HT1080 (cell line): ENCODE results near the gene RAD51B. TPM values are rescaled to one million over a fixed set of nuclear protein-coding genes. Genes with fewer than 3 reads are reported as not detected.

ENCODE experiments used
- DNase-seq: peaks from one replicate; pipeline ENCODE4 v3.0.0-alpha.2; 2015; ENCODE audit warnings: low read depth
- total RNA-seq: library from RNA; depleted of rRNA; stranded (reverse); fragments of >200 nt; shearing (Covaris generic); gene quantifications from 2 replicates; pipeline ENCODE4 v1.2.3, GENCODE V29; 2014

The RAD51B gene
- total RNA-seq, 1 experiment from 2014 or later, result 8.5 TPM

DNA sequence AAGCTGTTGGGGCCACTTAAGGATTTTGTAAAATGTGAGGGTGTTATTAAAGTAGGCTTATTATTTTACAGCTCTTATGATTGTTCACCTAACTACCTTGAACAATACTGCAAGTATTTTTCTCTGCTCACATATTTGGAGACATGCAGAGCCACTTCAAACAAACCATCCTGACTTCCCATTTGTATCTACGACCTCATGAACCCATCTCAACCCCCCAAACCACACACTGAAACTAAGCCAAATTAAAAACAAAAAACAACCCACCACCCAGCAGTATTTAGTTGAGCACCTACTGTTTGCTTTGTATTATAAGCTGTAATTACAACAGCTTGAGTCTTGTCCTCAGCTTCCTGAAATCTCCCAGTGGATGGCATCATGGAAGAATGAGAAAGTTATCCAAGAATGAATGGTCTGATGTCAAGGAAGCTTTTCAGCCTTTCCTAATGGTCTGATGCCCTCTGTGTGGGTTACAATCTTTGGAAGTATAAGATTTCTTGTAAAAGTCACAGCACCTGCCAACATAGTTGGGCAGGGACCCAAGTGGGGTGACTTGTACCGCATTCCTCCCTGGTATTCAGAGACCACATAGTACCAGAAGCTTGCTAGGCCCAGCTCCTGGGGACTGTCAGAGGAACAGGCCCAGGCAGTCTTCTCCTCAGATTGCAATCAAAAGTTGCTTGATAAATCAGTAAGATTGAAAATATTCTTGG lies 556.6 kb downstream of the RAD51B start:
- peak; percentile 25 for DNase-seq

DNA sequence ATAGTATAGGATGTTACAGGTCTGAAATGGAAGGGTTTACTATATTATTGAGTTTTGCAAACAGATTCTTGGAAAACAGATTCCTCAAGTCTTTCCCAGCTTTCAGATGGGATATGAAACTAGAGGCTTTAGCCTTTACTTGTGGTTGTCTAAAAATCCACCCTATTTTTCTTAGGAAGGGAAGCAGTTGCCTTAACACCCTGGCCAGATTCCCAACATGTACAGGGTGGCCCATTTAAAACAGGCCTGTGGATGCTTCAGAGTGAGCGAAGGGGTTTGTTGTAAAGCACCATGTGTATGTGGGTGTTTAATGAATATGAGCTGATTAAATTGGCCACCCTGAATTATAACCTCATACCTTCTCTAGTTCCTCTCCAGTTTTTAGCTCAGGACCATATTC lies 557.4 kb downstream of the RAD51B start:
- DNase-seq, result no peak

DNA sequence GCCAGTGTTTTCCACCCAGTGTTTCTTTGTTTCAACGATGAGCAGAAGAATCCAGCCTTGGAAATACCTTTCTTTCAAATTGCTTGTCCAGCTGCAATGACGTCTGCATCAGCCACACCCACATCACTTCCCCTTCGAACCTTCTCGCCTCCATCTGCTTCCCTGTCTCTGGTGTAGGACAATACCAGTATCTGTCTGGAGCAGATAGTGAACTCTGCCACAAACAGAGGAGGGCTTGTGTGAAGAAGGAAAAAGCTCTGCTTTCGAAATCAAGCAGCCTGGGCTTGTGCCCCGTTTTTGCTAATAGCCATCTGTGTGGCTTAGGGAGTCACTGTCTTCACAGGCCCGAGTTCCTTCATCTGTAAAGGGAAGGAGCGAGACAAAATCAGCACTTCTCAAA lies 557.9 kb downstream of the RAD51B start:
- no peak for DNase-seq

DNA sequence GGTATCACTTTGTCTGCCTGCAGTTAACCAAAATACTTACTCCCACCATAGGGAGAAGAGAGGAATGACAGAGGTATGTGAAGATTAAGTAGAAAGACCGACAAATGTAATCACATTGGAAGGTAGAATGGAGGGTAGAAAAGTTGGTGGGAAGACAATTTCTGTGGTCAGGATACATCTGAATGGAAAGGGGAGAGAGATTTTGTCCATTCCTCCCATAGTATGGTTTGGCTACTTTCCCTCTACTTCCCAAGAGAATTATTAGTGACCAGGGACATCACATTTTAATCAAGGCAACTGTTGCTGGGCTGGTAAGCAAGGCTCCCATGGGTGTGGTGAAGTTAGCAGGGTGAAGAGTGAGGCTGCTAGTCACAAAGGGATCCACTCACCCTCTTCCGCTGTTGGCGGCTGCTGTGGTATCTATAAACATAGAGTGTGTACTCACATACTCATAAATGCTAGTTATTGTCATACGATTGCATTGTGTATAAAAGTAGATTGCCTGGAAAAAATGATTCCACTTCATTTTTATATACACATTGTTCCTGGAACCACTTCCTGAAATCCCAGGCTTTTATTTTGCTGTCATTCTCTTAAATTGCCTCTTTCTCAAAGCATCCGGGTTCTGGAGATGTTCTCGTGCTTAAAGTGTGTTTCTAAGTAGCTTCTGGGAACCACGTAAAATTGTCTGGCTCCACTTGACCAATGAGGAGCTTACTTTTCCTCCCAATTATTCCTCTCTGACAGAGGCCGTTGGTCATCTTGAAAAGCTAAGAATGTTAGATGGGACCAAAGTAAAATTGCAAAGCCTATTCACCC lies 560.1 kb downstream of the RAD51B start:
- no peak for DNase-seq

DNA sequence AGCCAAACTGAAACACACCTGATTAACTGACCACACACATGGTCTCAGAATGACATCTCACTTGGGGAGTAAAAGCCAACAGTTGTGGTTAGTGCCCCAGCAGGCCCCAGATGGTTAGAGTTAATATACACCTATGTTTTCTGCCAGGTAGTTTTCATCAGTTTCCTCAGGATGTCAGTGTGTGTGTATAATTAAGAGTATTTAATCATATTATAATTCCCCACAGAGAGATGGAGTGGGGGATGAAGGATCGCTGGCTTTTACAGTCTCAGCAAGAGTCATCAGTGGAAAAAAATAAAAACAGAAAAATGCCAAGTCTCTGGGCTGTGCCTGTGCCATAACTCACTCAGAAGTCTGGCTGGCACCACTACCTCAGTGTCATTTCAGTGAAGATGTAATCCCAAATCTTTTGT lies 560.8 kb downstream of the RAD51B start:
- no peak for DNase-seq

DNA sequence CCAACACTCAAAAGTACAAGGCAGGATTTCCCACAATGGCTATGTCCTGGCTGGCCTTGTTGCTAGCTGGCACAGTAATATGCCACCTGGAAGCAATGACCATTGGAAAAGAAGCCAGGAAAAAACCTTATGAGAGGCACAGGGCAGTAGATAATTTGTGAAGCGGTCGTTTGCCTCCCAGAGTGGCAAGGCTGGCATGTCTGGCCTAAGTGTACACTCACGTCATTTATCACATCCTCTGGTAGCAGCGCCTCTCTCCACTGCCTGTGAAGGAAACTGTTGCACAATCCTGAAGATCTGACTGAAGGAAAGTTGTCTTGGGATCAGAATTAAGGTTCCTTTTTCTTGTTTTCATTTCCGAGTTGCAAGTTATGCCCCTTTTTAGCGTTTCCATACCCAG lies 564.8 kb downstream of the RAD51B start:
- no peak for DNase-seq

DNA sequence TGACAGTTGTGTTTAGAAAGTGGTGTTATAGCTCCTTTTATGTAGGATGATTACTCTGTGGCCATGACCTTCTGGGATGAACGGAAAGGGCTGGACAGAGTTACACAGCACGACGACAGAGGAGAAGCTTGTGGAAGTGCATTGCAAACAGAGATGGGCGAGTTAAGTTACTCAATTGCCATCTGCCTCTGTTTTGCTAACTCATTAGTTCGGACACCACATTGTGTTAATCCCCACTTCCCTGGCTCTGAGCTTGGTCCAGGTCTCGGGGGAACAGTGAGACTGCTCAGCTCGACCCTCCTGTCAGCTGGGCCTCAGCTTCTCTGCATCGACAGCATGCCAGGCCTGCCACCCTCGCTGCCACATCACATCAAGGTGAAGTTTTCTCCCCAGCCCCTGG lies 565.3 kb downstream of the RAD51B start:
- no peak for DNase-seq

DNA sequence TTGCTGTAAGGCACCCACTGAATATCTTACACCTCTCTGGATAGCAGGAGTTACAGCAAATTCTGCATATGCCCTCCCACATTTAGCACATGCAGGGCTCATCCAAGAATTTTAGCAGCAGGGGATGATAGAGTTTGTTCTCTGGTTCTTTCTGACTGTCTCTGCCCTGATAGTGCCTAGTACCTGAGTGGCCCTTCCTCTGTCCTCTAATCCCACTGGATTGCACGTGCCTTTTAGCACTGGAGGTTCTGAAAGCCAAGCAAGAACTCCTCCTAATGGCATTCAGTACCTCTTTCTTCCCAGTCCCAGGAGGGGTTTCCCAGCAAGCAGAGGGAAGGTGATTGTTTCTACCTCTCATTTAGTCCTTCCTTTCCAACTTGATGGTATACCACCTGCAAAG lies 566.9 kb downstream of the RAD51B start:
- DNase-seq, result no peak

DNA sequence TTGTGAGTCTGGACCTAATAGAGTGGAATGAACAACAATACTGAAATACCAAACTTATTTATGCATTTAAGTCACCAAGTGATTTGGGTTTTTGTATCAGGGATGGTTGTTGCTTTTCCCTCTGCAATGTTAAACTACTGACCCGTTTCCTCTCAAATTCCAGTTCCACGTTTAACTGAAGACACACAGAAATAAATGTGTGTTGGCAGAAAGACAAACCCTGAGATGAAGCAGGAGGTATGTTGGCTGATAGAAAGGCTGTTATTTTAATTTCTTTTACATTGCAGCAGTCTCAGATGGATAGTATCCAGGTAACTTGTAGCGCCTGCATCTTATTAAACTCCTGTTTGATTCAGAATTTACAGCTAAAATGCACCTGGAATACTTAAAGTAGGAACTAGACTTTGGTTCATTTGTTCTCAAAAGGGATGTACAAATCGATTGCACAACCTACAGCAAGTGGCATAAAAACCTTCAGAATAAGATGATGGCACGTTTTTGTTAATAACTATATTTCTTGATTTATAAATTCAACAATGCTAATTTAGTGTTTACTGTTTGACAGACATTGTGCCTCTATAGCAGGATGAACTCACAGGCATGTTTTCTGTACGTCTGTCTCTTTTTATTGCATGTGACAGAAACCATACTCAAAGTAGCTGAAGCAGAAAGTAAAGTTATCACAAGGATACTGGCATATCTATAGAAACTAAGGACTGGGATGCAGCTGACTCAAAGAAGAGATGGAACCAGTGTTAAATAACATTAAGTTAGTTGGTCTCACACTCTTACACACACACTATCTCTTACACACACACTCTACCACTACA lies 567.6 kb downstream of the RAD51B start:
- DNase-seq, result no peak

DNA sequence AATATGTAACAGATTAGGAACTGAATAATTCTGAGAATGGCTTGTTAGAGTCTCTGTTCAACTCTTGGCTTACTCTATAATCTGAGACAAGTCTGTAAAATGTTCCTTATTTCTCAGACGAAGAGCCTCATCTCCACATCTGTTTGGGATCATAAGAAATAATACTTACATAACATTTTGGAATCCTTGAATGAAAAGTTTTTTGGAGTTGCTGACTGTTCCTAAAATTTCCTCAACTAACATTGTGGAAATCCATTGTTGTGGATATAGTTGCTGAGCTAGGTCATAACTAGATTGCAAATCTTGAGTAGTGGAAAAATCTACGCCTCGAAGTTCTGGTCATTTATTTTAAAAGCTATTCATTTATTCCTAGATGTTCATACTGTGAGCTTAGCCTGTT lies 570.4 kb downstream of the RAD51B start:
- DNase-seq, result no peak

DNA sequence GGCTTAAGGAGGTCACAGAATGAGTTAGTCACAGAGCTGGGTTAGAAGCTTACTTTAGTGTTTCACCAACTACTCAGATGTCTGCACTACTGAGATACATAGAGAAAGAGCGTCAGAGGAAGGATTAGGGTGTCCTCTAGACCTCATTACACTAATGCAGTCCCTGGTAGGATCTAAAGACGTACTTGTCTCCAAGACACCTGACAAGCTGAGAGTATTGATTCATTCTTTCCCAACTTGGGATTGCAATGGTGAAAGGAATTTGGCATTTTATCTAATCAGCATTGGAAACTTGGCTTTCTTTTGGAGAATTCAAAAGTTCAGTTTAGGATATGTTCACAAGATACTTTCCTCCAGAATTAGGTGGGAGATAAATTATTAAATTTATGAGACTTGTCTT lies 571.2 kb downstream of the RAD51B start:
- DNase-seq, result no peak

DNA sequence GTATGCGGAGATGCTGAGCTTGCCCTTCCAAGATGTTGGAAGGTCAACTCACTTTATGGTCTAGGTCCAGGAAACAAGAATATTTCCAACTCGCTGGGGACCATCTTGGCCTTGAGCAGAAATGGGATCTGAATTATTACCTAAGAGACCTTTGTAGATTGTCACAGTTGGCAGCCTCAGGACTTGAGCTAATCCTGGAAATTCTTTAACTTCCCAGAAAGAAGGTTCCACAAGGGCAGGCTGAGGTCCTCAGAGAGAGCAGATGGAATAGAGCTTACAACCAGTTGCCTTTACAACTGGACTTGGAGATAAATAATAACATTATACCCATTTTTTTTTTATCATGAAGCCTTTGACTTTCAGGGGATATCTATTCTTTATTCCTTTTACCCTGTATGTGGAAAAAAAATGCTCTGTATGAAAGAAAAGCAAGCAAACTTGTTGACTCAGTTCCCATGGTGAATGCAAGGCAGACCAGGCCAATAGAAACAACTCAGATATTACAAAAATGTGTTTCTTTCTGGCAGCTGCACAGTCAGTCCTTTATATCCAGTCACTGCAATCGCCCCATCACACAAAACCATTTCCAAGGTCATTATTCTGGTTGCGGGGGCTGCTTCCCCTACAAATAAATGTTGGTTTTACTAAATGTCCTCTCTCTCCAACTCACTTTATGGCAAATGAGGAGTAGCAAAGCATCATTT lies 571.9 kb downstream of the RAD51B start:
- DNase-seq, result no peak

DNA sequence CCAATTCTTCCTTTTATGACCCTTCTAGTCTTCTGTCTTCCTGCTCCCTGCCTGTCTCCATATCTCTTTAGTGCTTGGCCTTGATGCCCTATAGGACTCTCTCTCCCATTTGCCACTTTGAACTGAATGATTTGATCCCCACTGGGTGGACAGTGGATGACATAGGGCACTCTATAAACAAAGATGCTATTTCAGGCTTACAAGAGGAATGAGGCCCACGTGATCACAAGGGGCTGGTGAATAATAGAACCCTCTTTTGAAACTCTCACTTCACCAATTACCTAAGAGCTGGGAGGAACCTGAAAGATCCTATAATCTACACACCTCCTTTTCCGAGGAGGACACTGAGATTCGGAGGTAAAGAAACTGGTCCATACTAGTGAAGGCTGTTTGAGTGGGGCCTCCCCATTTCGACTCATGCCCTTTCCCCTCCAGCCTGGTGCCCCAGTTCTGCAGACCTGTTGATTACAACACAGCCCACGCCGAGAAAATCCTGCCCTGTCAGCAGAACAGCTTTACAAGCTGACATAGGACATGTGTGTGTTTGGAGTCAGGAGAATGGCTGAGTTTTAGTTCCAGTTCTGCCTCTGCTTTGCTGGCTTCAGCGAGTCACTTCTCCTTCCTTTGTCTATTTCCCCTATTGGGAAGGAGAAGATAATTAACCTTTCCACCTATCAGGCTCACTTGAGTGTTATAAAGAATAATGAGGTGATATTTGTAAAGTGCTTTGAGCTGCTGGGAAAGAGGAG lies 573.0 kb downstream of the RAD51B start:
- no peak for DNase-seq

DNA sequence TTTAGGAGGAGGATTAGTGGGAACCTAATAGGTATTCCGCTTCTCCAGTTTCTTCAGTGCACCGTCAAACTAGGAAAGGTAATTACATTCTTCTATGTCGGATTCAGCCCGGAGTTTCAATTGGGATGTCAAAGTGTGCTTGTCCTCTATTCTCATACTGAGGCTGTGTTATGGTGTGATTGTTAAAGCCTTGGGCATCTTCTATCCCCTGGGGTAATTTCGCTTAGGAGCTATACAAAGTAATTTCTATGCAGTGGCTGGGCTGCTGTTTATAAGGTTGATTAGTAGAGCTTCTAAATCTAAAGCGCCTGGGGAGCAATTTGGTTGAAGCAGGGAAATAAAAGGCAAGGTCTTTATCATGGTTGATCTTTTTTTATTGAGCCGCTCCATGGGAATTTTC lies 573.7 kb downstream of the RAD51B start:
- DNase-seq, result no peak

DNA sequence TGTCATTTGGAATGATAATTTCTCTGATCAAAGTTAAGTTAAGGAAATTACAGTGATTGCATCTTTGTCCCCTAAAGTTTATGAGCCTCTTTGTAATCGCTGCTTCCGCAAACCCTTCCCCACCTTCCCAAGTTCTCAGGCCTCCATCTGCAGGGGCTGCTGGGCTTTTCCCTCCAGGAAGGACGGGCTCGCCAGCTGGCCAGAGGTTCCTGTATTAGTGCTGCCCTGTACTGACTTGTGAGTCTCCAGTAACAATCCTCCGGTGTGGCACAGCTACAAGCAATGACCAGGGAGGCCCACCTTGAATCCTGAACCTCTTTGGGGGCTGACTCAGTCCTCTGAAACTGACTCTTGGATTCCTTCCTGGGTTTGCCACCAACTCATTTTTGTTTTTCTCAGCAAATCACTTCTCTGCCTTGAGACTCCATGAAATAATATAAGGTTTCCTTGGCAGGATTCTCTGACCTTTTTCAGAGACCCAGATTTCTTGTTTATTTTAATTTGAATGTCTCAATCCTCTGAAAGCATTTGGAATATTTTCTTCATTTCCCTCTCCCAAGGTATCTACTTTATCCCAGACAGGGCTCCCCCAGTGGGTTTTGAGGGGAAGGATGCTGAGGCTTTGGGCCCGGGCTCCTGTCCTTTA lies 574.7 kb downstream of the RAD51B start:
- no peak for DNase-seq

DNA sequence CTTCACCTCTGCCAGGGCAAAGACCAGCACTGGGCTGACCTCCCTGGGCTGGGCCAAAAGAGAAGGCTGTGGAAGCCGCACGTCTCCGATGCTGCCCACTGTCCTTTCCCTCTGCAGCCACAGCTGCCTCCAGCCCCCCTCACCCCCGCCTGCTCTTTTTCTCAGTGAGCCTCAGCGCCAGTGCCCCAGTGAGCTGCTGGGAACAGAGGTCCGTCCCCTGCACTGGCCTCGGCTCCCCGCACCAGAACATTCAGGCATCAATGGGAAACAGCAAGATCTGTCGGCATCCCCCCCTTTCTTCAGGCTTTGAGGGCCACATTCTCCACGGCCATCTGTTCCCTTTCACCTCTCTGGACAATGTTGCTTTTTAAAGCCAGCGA lies 575.2 kb downstream of the RAD51B start:
- DNase-seq, result no peak

DNA sequence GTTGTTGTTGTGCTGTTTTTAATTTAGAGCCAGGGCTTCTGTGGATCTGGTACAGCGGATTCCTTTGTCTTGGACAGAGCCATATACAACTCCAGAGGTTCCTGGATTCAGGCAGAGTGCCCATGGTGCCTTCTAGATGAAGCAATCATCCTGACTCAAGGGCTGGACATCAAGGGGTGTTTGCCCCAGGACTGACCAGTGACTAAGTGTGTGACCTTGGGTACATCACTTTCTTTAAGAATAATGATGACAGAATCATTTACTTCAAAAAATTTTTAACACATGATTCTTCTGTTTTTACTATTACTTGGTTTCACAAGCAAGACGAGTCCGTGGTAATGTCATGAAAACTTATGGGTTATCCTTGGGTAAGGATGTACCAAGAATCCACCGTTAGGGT lies 576.0 kb downstream of the RAD51B start:
- no peak for DNase-seq

DNA sequence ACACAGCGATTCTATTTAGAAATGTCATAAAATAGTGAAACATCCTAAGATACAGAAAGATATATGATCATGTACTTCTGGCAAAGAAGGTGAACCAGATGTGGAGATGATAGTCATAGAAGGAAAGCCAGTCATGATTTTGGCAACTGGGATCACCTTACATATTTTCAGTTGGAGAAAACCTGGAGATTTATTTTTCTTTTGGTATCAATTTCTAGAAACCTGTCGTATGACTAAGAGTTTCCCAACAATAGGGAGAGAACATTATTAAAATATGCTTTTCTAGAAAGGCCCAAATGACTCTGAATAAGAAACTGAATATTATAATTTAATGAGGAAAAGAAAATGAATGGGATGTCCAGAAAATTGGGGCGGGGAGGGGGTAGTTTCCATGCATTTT lies 576.9 kb downstream of the RAD51B start:
- no peak for DNase-seq

DNA sequence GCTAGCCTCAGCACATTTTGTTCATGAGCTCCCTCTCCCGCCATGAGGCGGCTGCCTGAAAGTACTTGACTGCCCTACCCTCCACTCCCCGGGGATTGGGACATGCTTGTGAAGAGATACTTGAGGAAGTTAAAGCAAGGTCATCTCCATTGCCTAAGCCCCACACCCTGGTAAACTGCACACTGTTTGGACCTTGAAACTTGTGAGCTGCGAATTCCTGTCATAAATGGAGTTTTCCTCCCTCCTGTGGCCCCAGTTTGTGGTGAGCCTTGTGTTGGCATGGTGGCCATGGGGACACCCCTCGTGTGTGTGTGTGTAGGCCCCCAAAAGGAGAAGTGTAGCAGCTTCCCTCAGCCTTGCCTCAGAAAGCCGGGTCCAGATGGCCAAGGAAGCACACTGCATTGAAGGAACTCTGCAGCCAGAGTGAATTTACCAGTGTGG lies 577.8 kb downstream of the RAD51B start:
- DNase-seq, result no peak

DNA sequence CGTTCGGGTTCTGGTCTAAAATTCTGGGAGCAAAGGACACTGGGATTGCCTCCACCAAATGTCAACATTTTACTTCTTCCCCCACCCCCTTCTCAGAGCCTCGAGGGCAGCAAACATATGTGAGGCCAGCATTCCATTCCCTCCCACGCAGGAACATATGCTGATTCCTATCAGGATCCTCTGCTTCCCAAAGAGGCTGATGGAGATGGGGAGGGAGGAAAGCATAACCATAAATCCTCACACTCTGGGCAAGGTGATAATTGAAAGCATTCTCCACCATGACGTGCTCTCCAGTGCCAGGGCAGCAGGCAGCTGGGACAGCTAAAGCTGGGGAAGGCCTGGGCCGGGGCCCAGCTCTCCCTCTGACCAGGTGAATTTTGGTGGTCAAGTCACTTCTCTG lies 578.2 kb downstream of the RAD51B start:
- no peak for DNase-seq
